ENCODE results near the gene ADAM22.

ADAM22 gene

DNA sequence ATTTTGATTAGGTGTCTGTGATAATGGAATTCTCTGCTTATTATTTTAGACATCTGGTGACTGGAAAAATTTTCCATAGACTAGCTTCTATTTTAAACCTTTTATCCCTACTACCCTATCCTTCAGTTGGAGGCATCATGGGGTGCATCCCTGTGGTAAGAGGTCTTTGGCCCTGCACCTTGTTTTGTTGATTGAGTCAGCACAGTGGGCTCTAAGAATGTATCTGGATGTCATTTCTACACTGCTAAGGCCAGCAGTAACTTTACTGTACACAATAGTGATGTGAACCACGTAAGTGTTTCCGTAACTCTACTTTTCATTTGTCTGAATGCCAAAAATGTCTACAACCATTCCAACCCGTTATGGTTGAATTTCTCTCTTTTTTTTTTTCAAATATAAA is 75.6 kb downstream of the ADAM22 start:
- DNase-seq (ENCODE audit: low spot score): no peak
- TF ChIP-seq, protein P1, sequence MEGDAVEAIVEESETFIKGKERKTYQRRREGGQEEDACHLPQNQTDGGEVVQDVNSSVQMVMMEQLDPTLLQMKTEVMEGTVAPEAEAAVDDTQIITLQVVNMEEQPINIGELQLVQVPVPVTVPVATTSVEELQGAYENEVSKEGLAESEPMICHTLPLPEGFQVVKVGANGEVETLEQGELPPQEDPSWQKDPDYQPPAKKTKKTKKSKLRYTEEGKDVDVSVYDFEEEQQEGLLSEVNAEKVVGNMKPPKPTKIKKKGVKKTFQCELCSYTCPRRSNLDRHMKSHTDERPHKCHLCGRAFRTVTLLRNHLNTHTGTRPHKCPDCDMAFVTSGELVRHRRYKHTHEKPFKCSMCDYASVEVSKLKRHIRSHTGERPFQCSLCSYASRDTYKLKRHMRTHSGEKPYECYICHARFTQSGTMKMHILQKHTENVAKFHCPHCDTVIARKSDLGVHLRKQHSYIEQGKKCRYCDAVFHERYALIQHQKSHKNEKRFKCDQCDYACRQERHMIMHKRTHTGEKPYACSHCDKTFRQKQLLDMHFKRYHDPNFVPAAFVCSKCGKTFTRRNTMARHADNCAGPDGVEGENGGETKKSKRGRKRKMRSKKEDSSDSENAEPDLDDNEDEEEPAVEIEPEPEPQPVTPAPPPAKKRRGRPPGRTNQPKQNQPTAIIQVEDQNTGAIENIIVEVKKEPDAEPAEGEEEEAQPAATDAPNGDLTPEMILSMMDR (IDR thresholded peaks at IDR 0.05; ENCODE audit: borderline replicate concordance, control extremely low read depth, extremely low read depth, insufficient read depth, missing control alignments): no peak
- in situ Hi-C loops (cut with MboI; ENCODE audit: low sequenced_read_pairs, unreplicated experiment): no loop called here

DNA sequence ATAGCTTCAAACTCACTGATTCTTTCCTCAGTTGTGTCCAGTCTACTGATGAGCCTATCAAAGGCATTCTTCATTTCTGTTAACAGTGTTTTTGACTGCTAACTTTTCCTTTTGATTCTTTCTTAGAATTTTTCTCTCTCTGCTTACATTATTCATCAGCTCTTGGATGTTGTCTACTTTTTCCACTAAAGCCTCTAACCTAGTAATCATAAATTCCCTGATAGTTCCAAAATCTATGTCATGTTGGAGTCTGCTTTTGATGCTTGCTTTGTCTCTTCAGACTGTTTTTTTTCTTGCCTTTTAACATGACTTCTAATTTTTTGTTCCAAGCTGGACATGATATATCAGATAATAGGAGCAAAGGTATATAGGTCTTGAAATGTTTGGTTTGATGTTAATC is 78.0 kb downstream of the ADAM22 start:
- DNase-seq (ENCODE audit: low spot score): no peak
- in situ Hi-C loops (cut with MboI; ENCODE audit: low sequenced_read_pairs, unreplicated experiment): no loop called here
- TF ChIP-seq, protein P1 (IDR thresholded peaks at IDR 0.05; ENCODE audit: borderline replicate concordance, control extremely low read depth, extremely low read depth, insufficient read depth, missing control alignments): no peak

DNA sequence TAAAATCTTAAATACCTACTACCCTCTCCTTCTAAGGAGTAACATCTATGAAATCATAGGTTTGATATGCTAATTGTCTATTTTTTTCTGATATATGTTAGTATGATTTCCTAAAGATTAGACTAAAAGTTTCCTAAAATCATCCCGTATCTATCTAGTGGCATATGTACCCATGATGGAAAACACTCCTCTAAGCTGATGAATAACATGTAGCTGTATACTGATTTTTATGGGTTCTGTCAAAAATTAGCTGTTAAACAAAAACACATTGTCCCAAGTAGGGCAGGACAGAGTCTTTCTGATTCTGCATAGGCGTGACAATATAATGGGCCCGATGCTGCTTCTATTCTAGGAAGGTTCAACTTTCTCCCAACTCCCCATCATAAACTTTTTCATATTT is 79.9 kb downstream of the ADAM22 start:
- in situ Hi-C loops (cut with MboI; ENCODE audit: low sequenced_read_pairs, unreplicated experiment): no loop called here
- TF ChIP-seq, protein P1 (IDR thresholded peaks at IDR 0.05; ENCODE audit: borderline replicate concordance, control extremely low read depth, extremely low read depth, insufficient read depth, missing control alignments): no peak
- no peak for DNase-seq (ENCODE audit: low spot score)

DNA sequence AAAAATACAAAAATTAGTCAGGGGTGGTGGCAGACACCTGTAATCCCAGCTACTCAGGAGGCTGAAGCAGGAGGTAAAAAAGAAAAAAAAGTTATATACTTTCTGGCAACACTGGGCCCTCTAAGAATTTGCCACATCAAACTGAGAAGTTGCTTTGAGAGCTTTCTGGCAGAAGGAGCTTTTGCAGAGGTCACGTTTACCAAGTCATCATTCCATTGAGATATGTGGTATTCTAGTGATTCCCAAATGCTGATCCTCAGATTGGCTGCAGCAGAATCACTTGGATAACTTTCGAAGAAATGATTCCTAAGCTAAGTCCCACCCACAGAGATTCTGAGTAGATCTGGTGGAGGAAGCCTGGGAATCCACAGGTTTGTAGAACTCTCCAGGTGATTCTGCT is 80.5 kb downstream of the ADAM22 start:
- TF ChIP-seq, protein P1 (IDR thresholded peaks at IDR 0.05; ENCODE audit: borderline replicate concordance, control extremely low read depth, extremely low read depth, insufficient read depth, missing control alignments): no peak
- DNase-seq (ENCODE audit: low spot score): no peak
- in situ Hi-C loops (cut with MboI; ENCODE audit: low sequenced_read_pairs, unreplicated experiment): no loop called here

DNA sequence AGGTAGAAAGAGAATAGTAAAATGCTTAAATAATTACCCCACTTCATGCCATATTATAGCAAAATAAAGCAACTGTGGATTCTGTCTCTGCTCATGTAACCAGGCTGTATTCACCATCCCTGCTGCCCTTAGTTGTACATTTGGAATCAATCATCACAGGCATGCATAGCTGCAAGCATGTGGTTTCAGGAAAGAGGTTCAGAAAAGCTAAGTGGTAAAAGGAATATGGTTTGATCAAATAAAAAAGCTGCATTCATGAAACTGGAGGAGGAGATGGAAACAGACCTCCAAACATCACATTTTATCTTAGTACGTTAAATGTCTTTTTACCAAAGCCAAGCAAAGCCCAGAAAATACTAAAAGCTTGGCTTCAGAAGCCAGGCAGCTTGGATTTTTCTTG is 81.3 kb downstream of the ADAM22 start:
- no peak for DNase-seq (ENCODE audit: low spot score)
- TF ChIP-seq, protein P1 (IDR thresholded peaks at IDR 0.05; ENCODE audit: borderline replicate concordance, control extremely low read depth, extremely low read depth, insufficient read depth, missing control alignments): no peak
- in situ Hi-C loops (cut with MboI; ENCODE audit: low sequenced_read_pairs, unreplicated experiment): no loop called here

DNA sequence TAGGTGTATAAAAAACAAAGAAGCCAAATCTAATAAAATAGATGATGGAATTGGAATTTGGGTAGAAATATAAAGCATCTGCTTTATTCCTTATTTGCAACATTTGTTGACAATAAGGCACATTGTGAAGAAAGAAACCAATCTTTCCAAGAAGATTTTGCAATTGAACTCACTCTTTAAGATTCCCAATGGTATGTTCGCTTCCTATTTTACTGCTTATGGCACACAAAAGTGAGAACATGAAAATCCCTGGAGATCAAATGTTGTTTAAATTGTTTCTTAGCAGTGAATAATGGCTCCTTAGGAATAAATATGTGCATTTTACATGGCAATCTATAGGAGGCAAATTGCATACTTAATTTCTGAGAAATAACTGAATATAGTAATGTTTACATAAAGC is 84.5 kb downstream of the ADAM22 start:
- TF ChIP-seq, protein P1 (IDR thresholded peaks at IDR 0.05; ENCODE audit: borderline replicate concordance, control extremely low read depth, extremely low read depth, insufficient read depth, missing control alignments): no peak
- no peak for DNase-seq (ENCODE audit: low spot score)
- in situ Hi-C loops (cut with MboI; ENCODE audit: low sequenced_read_pairs, unreplicated experiment): no loop called here

Measured in GM13976 (cell line).